CD8-positive, alpha-beta memory T cell (primary cell): Measurements from ENCODE around the gene TPD52L2. TPM values are rescaled to one million over a fixed set of nuclear protein-coding genes. Genes with fewer than 3 reads are reported as not detected.
"Not testable (repeated sequence)": the region's sequence is repeated elsewhere in the genome, so short reads cannot be mapped to it uniquely, and the experiment has no call there.

Experiments
- CTCF ChIA-PET: fragments of 350-600 bp; sonication (Branson Sonifier 250); formaldehyde crosslinking; loops from one replicate; lab custom pipeline; 2021; ENCODE audit warnings: antibody characterized with exemption; lab: Charles Lee
- POLR2A ChIA-PET: fragments of 350-600 bp; sonication (Branson Sonifier 250); formaldehyde crosslinking; loops from one replicate; lab custom pipeline; 2021; ENCODE audit warnings: antibody characterized with exemption; lab: Charles Lee
- DNase-seq, 5 donors: peaks; one replicate each; pipeline versions ENCODE4 v3.0.0 to v3.0.0-alpha.2; 2020 to 2022; ENCODE audit warnings: mixed read lengths in 1 of 5
- H3K27ac ChIP-seq: one replicate; pipeline ENCODE4 v1.7.0; 2013; ENCODE audit warnings: low read depth, mild to moderate bottlenecking, low read length, moderate library complexity
- H3K27me3 ChIP-seq: 2 replicates; pipeline ENCODE4 v1.7.0; 2013; ENCODE audit warnings: low read length, mild to moderate bottlenecking; ENCODE audit not compliant: insufficient read depth, poor library complexity, severe bottlenecking
- H3K36me3 ChIP-seq: 2 replicates; pipeline ENCODE4 v1.7.0; 2013; ENCODE audit warnings: mild to moderate bottlenecking, low read length, moderate library complexity; ENCODE audit not compliant: insufficient read depth
- H3K4me1 ChIP-seq: 2 replicates; pipeline ENCODE4 v1.7.0; 2013; ENCODE audit warnings: mild to moderate bottlenecking, low read length, moderate library complexity; ENCODE audit not compliant: insufficient read depth
- H3K4me3 ChIP-seq: 2 replicates; pipeline ENCODE4 v1.7.0; 2013; ENCODE audit warnings: mild to moderate bottlenecking, low read length
- H3K9me3 ChIP-seq: 2 replicates; pipeline ENCODE4 v1.7.0; 2013; ENCODE audit warnings: mild to moderate bottlenecking, low read length
- H3K27ac Mint-ChIP-seq, 8 donors: one replicate each; pipeline ENCODE4 v1.8.0; 2020 to 2021; ENCODE audit warnings: mixed read lengths in 8 of 8, mild to moderate bottlenecking in 6 of 8, inconsistent platforms in 3 of 8, moderate library complexity in 3 of 8
- H3K27me3 Mint-ChIP-seq, 2 donors: one replicate each; pipeline ENCODE4 v1.8.0; 2020 to 2021; ENCODE audit warnings: mixed read lengths in 2 of 2, mild to moderate bottlenecking in 1 of 2, moderate library complexity in 1 of 2
- H3K36me3 Mint-ChIP-seq, 3 donors: one replicate each; pipeline ENCODE4 v1.8.0; 2020 to 2021; ENCODE audit warnings: mixed read lengths in 3 of 3, inconsistent platforms in 1 of 3, mild to moderate bottlenecking in 1 of 3
- H3K4me1 Mint-ChIP-seq, 3 donors: one replicate each; pipeline ENCODE4 v1.8.0; 2020 to 2021; ENCODE audit warnings: mixed read lengths in 3 of 3, inconsistent platforms in 1 of 3, mild to moderate bottlenecking in 1 of 3
- H3K4me3 Mint-ChIP-seq, 7 donors: one replicate each; pipeline ENCODE4 v1.8.0; 2020 to 2021; ENCODE audit warnings: mixed read lengths in 7 of 7, mild to moderate bottlenecking in 6 of 7, moderate library complexity in 4 of 7, inconsistent platforms in 2 of 7
- H3K9me3 Mint-ChIP-seq, 5 donors: one replicate each; pipeline ENCODE4 v1.8.0; 2020 to 2022; ENCODE audit warnings: mixed read lengths in 5 of 5, mild to moderate bottlenecking in 3 of 5, moderate library complexity in 2 of 5, inconsistent platforms in 1 of 5
- polyA plus RNA-seq: library from polyadenylated mRNA; unstranded; fragments of 300-500 nt; fragmentation: Illumina TruSeq; gene quantifications from one replicate; pipeline ENCODE4 v1.2.3, GENCODE V29; 2021
- total RNA-seq, 2 experiments: library from RNA; stranded (reverse); gene quantifications; one replicate each; pipeline ENCODE4 v1.2.3, GENCODE V29; 2021

Gene TPD52L2
- total and polyA plus RNA-seq, 3 experiments from 2014 or later, result 60.0 to 72.1 (median 64.4) TPM

DNA sequence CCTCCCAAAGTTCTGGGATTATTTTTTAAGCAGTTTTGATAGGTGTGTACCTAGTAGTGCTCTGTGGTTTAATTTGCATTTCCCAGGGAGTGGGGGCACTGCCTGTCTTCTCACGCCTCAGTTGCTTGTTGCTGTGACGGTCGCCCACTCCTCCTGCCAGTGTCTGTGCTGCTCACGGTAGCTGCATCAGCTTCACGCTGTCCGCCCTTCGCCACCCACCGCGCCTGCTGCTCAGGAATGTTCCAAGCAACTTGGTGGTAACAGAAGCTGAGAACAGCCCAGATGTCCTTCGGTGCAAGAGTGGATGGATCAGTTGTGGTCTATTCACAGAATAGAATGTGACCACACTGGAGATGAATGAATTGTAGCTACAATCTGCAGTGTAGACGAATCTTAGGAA is 52.7 kb downstream of the TPD52L2 start:
- Mint-ChIP-seq H3K36me3 (peaks cover 7 to 42% (median 10%) of the 10 kb centered on the region in 3 donors), H3K27ac (peak overlapping the region in 4 of 8 donors; percentile 6 to 78 (median 17)), H3K9me3 (peaks cover 2 to 4% (median 4%) of the 10 kb centered on the region in 5 donors), H3K4me1 (peaks cover 10 to 25% (median 13%) of the 10 kb centered on the region in 3 donors), H3K27me3 (no peaks in the 10 kb centered on the region), H3K4me3 (no peak overlapping the region)
- no peaks in the 10 kb centered on the region for H3K27me3 ChIP-seq
- H3K4me3 ChIP-seq, result no peak overlapping the region
- CTCF ChIA-PET, result interaction anchor here (0.9 kb wide), 1 partner anchor 22 kb away, joined by 3 read pairs; no protein-coding TSS in a partner anchor
- no peak overlapping the region for H3K27ac ChIP-seq
- no peak for DNase-seq
- no peaks in the 10 kb centered on the region for H3K9me3 ChIP-seq
- POLR2A ChIA-PET, result no interaction called here
- H3K36me3 ChIP-seq, result no peaks in the 10 kb centered on the region
- no peaks in the 10 kb centered on the region for H3K4me1 ChIP-seq

DNA sequence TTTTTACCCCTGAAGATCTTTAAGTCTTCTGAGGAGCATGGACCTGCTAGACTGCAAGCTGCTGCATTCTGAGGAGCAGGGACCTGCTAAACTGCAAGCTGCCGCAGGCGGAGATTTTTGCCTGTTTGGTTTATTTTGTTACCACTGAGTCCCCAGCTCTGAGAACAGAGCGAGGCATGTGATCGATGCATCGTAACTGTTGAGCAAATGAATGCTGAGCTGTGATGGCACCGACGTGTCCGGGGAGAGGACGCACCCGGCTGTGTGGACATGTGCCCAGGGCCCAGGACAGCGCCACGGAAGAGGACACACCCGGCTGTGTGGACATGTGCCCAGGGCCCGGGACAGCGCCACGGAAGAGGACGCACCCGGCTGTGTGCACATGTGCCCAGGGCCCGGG is 54.1 kb downstream of the TPD52L2 start:
- ChIA-PET CTCF (no interaction called here), POLR2A (no interaction called here)
- H3K4me1 Mint-ChIP-seq, result peaks cover 9 to 21% (median 14%) of the 10 kb centered on the region in 3 donors
- DNase-seq, result no peak
- H3K36me3 Mint-ChIP-seq, result peaks cover 7 to 39% (median 10%) of the 10 kb centered on the region in 3 donors
- Histone ChIP-seq H3K9me3 (no peaks in the 10 kb centered on the region), H3K4me3 (no peak overlapping the region), H3K27me3 (no peaks in the 10 kb centered on the region), H3K4me1 (no peaks in the 10 kb centered on the region), H3K27ac (no peak overlapping the region), H3K36me3 (no peaks in the 10 kb centered on the region)
- peaks cover 2 to 4% (median 4%) of the 10 kb centered on the region in 5 donors for H3K9me3 Mint-ChIP-seq
- no peak overlapping the region for H3K4me3 Mint-ChIP-seq
- no peak overlapping the region for H3K27ac Mint-ChIP-seq
- no peaks in the 10 kb centered on the region for H3K27me3 Mint-ChIP-seq

DNA sequence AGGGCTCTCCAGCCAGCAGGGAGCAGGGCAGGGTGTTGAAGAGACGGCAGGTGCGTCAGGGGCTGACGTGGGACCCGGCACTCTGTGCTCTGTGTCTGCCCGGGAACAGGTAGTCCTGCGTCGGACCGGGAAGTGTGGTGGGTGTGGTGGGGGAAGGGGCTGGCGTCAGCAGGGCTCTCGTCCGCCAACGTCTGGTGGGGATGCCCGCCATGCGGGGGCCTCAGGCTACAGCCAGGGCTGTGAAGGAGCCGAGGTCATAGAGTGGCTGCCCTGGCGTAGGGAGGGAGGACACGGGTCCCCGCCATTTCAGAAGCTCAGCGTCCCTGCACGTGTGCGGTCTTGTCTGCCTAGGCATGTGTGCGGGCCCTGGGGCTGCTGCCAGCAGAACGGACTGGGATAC is 55.2 kb downstream of the TPD52L2 start:
- ChIA-PET CTCF (no interaction called here), POLR2A (no interaction called here)
- peaks cover 2 to 40% (median 10%) of the 10 kb centered on the region in 3 donors for H3K36me3 Mint-ChIP-seq

DNA sequence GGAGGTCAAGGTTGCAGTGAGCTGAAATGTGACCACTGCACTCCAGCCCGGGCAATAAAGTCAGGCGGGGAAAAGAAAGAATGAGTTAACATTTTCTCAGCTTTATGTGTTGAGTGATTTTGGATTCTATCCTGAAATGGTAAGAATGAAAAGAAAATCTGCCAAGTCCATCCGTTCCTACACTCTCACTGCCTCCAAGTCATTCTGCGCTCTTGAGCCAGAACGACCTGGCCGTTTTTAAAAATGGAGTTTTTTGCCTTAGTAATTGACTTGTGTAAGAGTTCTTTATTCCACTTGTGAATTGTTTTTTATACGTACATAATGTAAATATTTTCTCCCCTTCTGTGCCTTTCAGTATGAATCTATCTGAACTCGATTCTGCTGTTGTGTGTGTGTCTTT is 58.6 kb downstream of the TPD52L2 start:
- H3K27ac ChIP-seq, result no peak overlapping the region
- H3K9me3 ChIP-seq, result no peaks in the 10 kb centered on the region
- H3K4me1 ChIP-seq, result no peaks in the 10 kb centered on the region
- H3K4me3 ChIP-seq, result no peak overlapping the region
- Mint-ChIP-seq H3K4me3 (no peak overlapping the region), H3K36me3 (peaks cover 0 to 49% (median 4%) of the 10 kb centered on the region in 3 donors), H3K27me3 (no peaks in the 10 kb centered on the region), H3K27ac (peak overlapping the region in 3 of 8 donors; percentile 1 to 45 (median 8)), H3K4me1 (peaks cover 14 to 33% (median 32%) of the 10 kb centered on the region in 3 donors), H3K9me3 (no peaks in the 10 kb centered on the region)
- ChIA-PET POLR2A (no interaction called here), CTCF (no interaction called here)
- peaks cover 8% of the 10 kb centered on the region for H3K36me3 ChIP-seq
- DNase-seq, result no peak
- H3K27me3 ChIP-seq, result no peaks in the 10 kb centered on the region

More for the DNA sequence above, 55.2 kb downstream of the TPD52L2 start:
- no peaks in the 10 kb centered on the region for H3K9me3 ChIP-seq
- no peaks in the 10 kb centered on the region for H3K36me3 ChIP-seq
- H3K27me3 ChIP-seq, result no peaks in the 10 kb centered on the region
- H3K4me1 ChIP-seq, result no peaks in the 10 kb centered on the region
- Mint-ChIP-seq H3K27ac (peak overlapping the region in 1 of 8 donors; percentile 29), H3K4me3 (no peak overlapping the region), H3K9me3 (peaks cover 2 to 4% (median 4%) of the 10 kb centered on the region in 5 donors), H3K27me3 (no peaks in the 10 kb centered on the region), H3K4me1 (peaks cover 9 to 29% (median 18%) of the 10 kb centered on the region in 3 donors)
- no peak overlapping the region for H3K4me3 ChIP-seq
- DNase-seq, result no peak
- H3K27ac ChIP-seq, result no peak overlapping the region

DNA sequence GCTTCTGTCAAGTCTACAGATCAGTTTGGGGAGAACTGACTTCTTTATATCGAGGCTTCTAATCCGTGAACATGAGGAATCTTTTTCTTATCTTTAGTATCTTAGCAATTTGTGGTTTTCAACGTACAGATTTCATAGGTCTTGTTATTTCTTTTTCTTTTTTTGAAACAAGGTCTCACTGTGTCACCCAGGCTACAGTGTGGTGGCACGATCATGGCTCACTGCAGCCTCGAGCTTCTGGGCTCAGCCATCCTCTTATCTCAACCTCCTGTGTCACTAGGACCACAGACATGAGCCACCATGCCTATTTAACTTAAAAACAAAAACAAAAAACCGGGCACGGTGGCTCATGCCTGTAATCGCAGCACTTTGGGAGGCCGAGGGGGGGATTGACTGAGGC is 59.2 kb downstream of the TPD52L2 start:
- Histone ChIP-seq H3K27me3 (no peaks in the 10 kb centered on the region), H3K9me3 (no peaks in the 10 kb centered on the region), H3K4me1 (no peaks in the 10 kb centered on the region), H3K36me3 (peaks cover 12% of the 10 kb centered on the region), H3K4me3 (no peak overlapping the region), H3K27ac (no peak overlapping the region)
- Mint-ChIP-seq H3K4me1 (peaks cover 14 to 33% (median 32%) of the 10 kb centered on the region in 3 donors), H3K27me3 (no peaks in the 10 kb centered on the region), H3K36me3 (peaks cover 0 to 50% (median 5%) of the 10 kb centered on the region in 3 donors), H3K4me3 (no peak overlapping the region), H3K9me3 (no peaks in the 10 kb centered on the region), H3K27ac (peak overlapping the region in 3 of 8 donors; percentile 1 to 45 (median 17))
- ChIA-PET POLR2A (no interaction called here), CTCF (interaction anchor here (1.2 kb wide), 1 partner anchor 50 kb away, joined by 3 read pairs; no protein-coding TSS in a partner anchor)
- no peak for DNase-seq

DNA sequence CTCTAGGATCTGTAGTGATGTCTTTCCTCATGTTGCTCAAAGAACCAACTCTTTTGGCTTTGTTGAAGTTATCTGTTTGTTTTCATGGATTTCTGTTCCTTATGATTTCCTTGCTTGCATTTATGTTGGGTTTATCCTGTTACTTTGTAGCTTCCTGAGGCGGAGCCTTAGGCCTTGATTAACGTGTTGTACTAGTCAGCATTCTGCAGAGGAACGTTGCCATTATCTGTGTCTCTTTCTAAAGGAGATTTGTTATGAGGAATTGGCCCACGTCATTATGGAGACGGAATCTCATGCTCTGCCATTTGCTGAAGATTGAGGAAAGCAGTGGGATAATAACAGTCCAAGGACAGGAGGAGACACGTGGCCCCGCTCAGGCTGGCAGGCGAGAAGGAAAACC is 61.2 kb downstream of the TPD52L2 start:
- ChIA-PET POLR2A (no interaction called here), CTCF (no interaction called here)
- peaks cover 21% of the 10 kb centered on the region for H3K36me3 ChIP-seq
- H3K27ac Mint-ChIP-seq, result peak overlapping the region in 2 of 8 donors; percentile 5 to 82
- H3K27ac ChIP-seq, result no peak overlapping the region
- peaks cover 14 to 33% (median 32%) of the 10 kb centered on the region in 3 donors for H3K4me1 Mint-ChIP-seq
- no peaks in the 10 kb centered on the region for H3K27me3 Mint-ChIP-seq
- no peaks in the 10 kb centered on the region for H3K4me1 ChIP-seq
- H3K9me3 Mint-ChIP-seq, result no peaks in the 10 kb centered on the region
- no peaks in the 10 kb centered on the region for H3K9me3 ChIP-seq
- no peak overlapping the region for H3K4me3 ChIP-seq
- DNase-seq, result no peak
- peaks cover 0 to 64% (median 8%) of the 10 kb centered on the region in 3 donors for H3K36me3 Mint-ChIP-seq
- H3K27me3 ChIP-seq, result no peaks in the 10 kb centered on the region
- no peak overlapping the region for H3K4me3 Mint-ChIP-seq

DNA sequence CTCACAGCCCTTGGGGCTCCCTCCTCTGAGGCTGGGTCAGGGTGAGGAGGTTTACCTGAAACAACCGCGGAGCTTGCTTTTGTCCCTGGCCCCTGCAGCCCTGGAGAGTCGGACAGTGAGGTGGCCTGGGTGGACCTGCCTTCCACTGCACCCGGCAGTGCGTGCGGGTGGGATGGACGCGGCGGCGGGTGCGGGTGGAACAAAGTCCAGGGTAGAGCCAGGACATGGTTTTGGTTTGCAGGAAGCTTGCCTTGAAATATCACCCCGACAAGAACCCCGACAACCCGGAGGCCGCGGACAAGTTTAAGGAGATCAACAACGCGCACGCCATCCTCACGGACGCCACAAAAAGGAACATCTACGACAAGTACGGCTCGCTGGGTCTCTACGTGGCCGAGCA is 64.0 kb downstream of the TPD52L2 start:
- H3K4me3 Mint-ChIP-seq, result no peak overlapping the region
- no peak overlapping the region for H3K27ac ChIP-seq
- DNase-seq, result no peak
- POLR2A ChIA-PET, result no interaction called here
- no peaks in the 10 kb centered on the region for H3K27me3 Mint-ChIP-seq
- peaks cover 33% of the 10 kb centered on the region for H3K36me3 ChIP-seq
- peaks cover 11 to 28% (median 27%) of the 10 kb centered on the region in 3 donors for H3K4me1 Mint-ChIP-seq
- no peaks in the 10 kb centered on the region for H3K27me3 ChIP-seq
- H3K9me3 ChIP-seq, result no peaks in the 10 kb centered on the region
- peaks cover 0 to 82% (median 10%) of the 10 kb centered on the region in 3 donors for H3K36me3 Mint-ChIP-seq
- H3K4me1 ChIP-seq, result no peaks in the 10 kb centered on the region
- H3K27ac Mint-ChIP-seq, result no peak overlapping the region
- H3K9me3 Mint-ChIP-seq, result no peaks in the 10 kb centered on the region
- CTCF ChIA-PET, result interaction anchor here (1.6 kb wide), 1 partner anchor 110 kb away, joined by 4 read pairs; no protein-coding TSS in a partner anchor
- H3K4me3 ChIP-seq, result no peak overlapping the region

DNA sequence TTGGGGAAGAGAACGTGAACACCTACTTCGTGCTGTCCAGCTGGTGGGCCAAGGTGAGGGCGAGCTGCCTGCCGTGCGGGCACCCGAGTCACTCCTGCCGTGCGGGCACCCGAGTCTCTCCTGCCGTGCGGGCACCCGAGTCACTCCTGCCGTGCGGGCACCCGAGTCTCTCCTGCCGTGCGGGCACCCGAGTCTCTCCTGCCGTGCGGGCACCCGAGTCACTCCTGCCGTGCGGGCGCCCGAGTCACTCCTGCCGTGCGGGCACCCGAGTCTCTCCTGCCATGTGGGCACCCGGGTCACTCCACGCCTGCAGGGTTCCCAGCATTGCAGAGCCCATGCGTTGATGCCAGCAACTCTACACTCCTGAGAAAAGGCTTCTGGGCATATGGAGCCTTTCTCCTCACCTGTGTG is 64.4 kb downstream of the TPD52L2 start:
- H3K27me3 Mint-ChIP-seq, H3K9me3 ChIP-seq, H3K4me3 ChIP-seq, H3K9me3 Mint-ChIP-seq, H3K4me1 ChIP-seq, DNase-seq, H3K4me3 Mint-ChIP-seq, CTCF ChIA-PET, H3K27ac ChIP-seq, H3K27me3 ChIP-seq: not testable (repeated sequence)
- Mint-ChIP-seq H3K36me3 (peaks cover 0 to 85% (median 10%) of the 10 kb centered on the region in 3 donors), H3K4me1 (peaks cover 10 to 28% (median 24%) of the 10 kb centered on the region in 3 donors), H3K27ac (peak overlapping the region in 1 of 8 donors; percentile 13)
- POLR2A ChIA-PET, result interaction anchor here (0.7 kb wide), 1 partner anchor 11 kb away, joined by 3 read pairs; no protein-coding TSS in a partner anchor
- H3K36me3 ChIP-seq, result peaks cover 33% of the 10 kb centered on the region
